Esophagus squamous epithelium (tissue), 5 donors: Measurements from ENCODE around the gene TRABD2B. TPM values are rescaled to one million over a fixed set of nuclear protein-coding genes. Genes with fewer than 3 reads are reported as not detected.

Experiments used
- DNase-seq: peaks from one replicate; lab custom pipeline; 2025; lab: John Stamatoyannopoulos, UW
- H3K27ac ChIP-seq, 4 donors: fragments of 200-600 bp; sonication (generic); one replicate each; pipeline ENCODE4 v1.5.1; 2016 to 2019; ENCODE audit warnings: mild to moderate bottlenecking in 1 of 4
- H3K27me3 ChIP-seq, 4 donors: fragments of 200-600 bp; sonication (generic); 1 replicate in 3 of 4; 2 replicates in 1 of 4; pipeline versions ENCODE4 v1.5.1 to v1.6.0; 2017 to 2021; ENCODE audit warnings: antibody characterized with exemption in 1 of 4
- H3K36me3 ChIP-seq, 3 donors: fragments of 200-600 bp; sonication (generic); one replicate each; pipeline ENCODE4 v1.5.1; 2016 to 2019
- H3K4me1 ChIP-seq, 3 donors: fragments of 200-600 bp; sonication (generic); one replicate each; pipeline ENCODE4 v1.5.1; 2017 to 2019
- H3K4me3 ChIP-seq, 4 donors: fragments of 200-600 bp; sonication (generic); 1 replicate in 3 of 4; 2 replicates in 1 of 4; pipeline ENCODE4 v1.5.1; 2016 to 2019; ENCODE audit warnings: mild to moderate bottlenecking in 2 of 4, moderate library complexity in 1 of 4
- H3K9me3 ChIP-seq, 3 donors: fragments of 200-600 bp; sonication (generic); one replicate each; pipeline ENCODE4 v1.5.1; 2016 to 2019
- CTCF ChIP-seq, 6 experiments: fragments of 450-650 bp in 4 of 6; fragments of 200-600 bp in 2 of 6; sonication (generic) in 2 of 6; IDR thresholded peaks; one replicate each; pipeline ENCODE4 v1.5.1; 2016 to 2019; ENCODE audit warnings: antibody characterized with exemption in 6 of 6, mild to moderate bottlenecking in 4 of 6, moderate library complexity in 4 of 6
- POLR2A ChIP-seq, 4 donors: fragments of 450-650 bp; IDR thresholded peaks; one replicate each; pipeline ENCODE4 v1.6.1; 2017; ENCODE audit warnings: antibody characterized with exemption in 4 of 4, mild to moderate bottlenecking in 4 of 4, moderate library complexity in 3 of 4
- WGBS, 2 donors: methylation state at CpG; one replicate each; pipeline ENCODE4 v1.1.5; 2018; 5-methylcytosine and 5-hydroxymethylcytosine counted together
- intact Hi-C: fragments of 100-400 bp; cut with DNase I; formaldehyde crosslinking; loops from one replicate; pipeline ENCODE4 v1.15.0; 2022
- total RNA-seq, 4 donors: library from RNA; depleted of rRNA; stranded (reverse); fragments of >200 nt; gene quantifications; one replicate each; pipeline ENCODE4 v1.1.0, GENCODE V29; 2016
- donor health status: DM: yes; HTN: yes; CAD: no.

The TRABD2B gene
- total RNA-seq, 4 donors from 2014 or later: 0.26 to 1.7 (median 0.50) TPM

- Histone ChIP-seq H3K36me3 (no peaks in the 10 kb centered on the region), H3K9me3 (no peaks in the 10 kb centered on the region), H3K27ac (no peak overlapping the region), H3K4me1 (peaks cover 0 to 4% (median 2%) of the 10 kb centered on the region in 3 donors), H3K27me3 (no peaks in the 10 kb centered on the region), H3K4me3 (no peak overlapping the region)
- TF ChIP-seq POLR2A (IDR thresholded peaks at IDR 0.05): no peak
- TF ChIP-seq CTCF (IDR thresholded peaks at IDR 0.05): no peak
- intact Hi-C loops: no loop called here
- WGBS, 2 donors: 34 to 54% methylated on average over 3 of the region's 3 CpGs
- DNase-seq: no peak
These were observed 227.9 kb downstream of the TRABD2B start for GRCh38 chr1:47769295-47769694.

- intact Hi-C loops: no loop called here
- WGBS, 2 donors: 73 to 81% methylated on average over 3 to 5 of the region's 11 CpGs
- no peak overlapping the region for H3K27ac ChIP-seq
- no peaks in the 10 kb centered on the region for H3K9me3 ChIP-seq
- TF ChIP-seq CTCF (IDR thresholded peaks at IDR 0.05) (no peak), POLR2A (IDR thresholded peaks at IDR 0.05) (no peak)
- no peak overlapping the region for H3K4me3 ChIP-seq
- H3K36me3 ChIP-seq: no peaks in the 10 kb centered on the region
- H3K4me1 ChIP-seq: peaks cover 4 to 20% (median 18%) of the 10 kb centered on the region in 3 donors
- no peaks in the 10 kb centered on the region for H3K27me3 ChIP-seq
- no peak for DNase-seq
These were observed 229.5 kb downstream of the TRABD2B start for GRCh38 chr1:47767741-47768100.

- DNase-seq: no peak
- no peak overlapping the region for H3K27ac ChIP-seq
- TF ChIP-seq POLR2A (IDR thresholded peaks at IDR 0.05): no peak
- no peak for TF ChIP-seq CTCF (IDR thresholded peaks at IDR 0.05)
- H3K4me1 ChIP-seq: peaks cover 4 to 26% (median 19%) of the 10 kb centered on the region in 3 donors
- H3K9me3 ChIP-seq: no peaks in the 10 kb centered on the region
- no peaks in the 10 kb centered on the region for H3K27me3 ChIP-seq
- H3K4me3 ChIP-seq: no peak overlapping the region
- 66 to 74% methylated on average over 11 to 12 of the region's 12 CpGs for WGBS, 2 donors
- no peaks in the 10 kb centered on the region for H3K36me3 ChIP-seq
- intact Hi-C loops: no loop called here
These were observed 230.1 kb downstream of the TRABD2B start for GRCh38 chr1:47766832-47767740.

GRCh38 chr1:47765742-47766485, 231.3 kb downstream of the TRABD2B start:
- DNase-seq: no peak
- WGBS, 2 donors: 81 to 91% methylated on average over 12 to 15 of the region's 22 CpGs
- no peaks in the 10 kb centered on the region for H3K36me3 ChIP-seq
- no peaks in the 10 kb centered on the region for H3K9me3 ChIP-seq
- H3K27ac ChIP-seq: no peak overlapping the region
- intact Hi-C loops: no loop called here
- peaks cover 4 to 26% (median 19%) of the 10 kb centered on the region in 3 donors for H3K4me1 ChIP-seq
- no peaks in the 10 kb centered on the region for H3K27me3 ChIP-seq
- TF ChIP-seq CTCF (IDR thresholded peaks at IDR 0.05) (no peak), POLR2A (IDR thresholded peaks at IDR 0.05) (no peak)
- no peak overlapping the region for H3K4me3 ChIP-seq

GRCh38 chr1:47765236-47765635, 231.9 kb downstream of the TRABD2B start:
- Histone ChIP-seq H3K36me3 (no peaks in the 10 kb centered on the region), H3K27ac (no peak overlapping the region), H3K27me3 (no peaks in the 10 kb centered on the region), H3K9me3 (no peaks in the 10 kb centered on the region), H3K4me1 (peaks cover 4 to 26% (median 19%) of the 10 kb centered on the region in 3 donors), H3K4me3 (no peak overlapping the region)
- DNase-seq: no peak
- intact Hi-C loops: no loop called here
- TF ChIP-seq POLR2A (IDR thresholded peaks at IDR 0.05): no peak
- TF ChIP-seq CTCF (IDR thresholded peaks at IDR 0.05): no peak
- WGBS, 2 donors: 76 to 90% methylated on average over 3 to 7 of the region's 8 CpGs
